ENCODE measurements around the gene GPRASP3.
"Not testable (repeated sequence)": the region's sequence is repeated elsewhere in the genome, so short reads cannot be mapped to it uniquely, and the experiment has no call there.

Gene GPRASP3

GRCh38 chrX:102720237-102721168 is at the start of gene GPRASP3:
TSS of gene GPRASP3 (plus strand) at chrX:102720743. CDS start at chrX:102748996, 28,253 bp downstream.
- H3K27me3 ChIP-seq (ENCODE audit: control insufficient read depth, insufficient read depth, low read length), result no peaks in the 10 kb centered on the region
- H3K9me3 ChIP-seq (ENCODE audit: control insufficient read depth, insufficient read depth, low read length), result no peaks in the 10 kb centered on the region
- peak within 1 kb of the TSS; percentile 57 for H3K4me3 ChIP-seq (ENCODE audit: low read depth, low read length)
- H3K27ac ChIP-seq (ENCODE audit: low read depth, low read length), result no peak within 1 kb of the TSS
- no peaks in the 10 kb centered on the region for H3K36me3 ChIP-seq (ENCODE audit: control insufficient read depth, insufficient read depth, low read length)
- H3K9ac ChIP-seq (ENCODE audit: low read depth, low read length), result peak within 1 kb of the TSS; percentile 12; the same call in 1 of the 2 replicates
- H3K4me1 ChIP-seq (ENCODE audit: control insufficient read depth, insufficient read depth, low read length), result peaks cover 6% of the 10 kb centered on the region; the same call in 1 of the 2 replicates

DNA sequence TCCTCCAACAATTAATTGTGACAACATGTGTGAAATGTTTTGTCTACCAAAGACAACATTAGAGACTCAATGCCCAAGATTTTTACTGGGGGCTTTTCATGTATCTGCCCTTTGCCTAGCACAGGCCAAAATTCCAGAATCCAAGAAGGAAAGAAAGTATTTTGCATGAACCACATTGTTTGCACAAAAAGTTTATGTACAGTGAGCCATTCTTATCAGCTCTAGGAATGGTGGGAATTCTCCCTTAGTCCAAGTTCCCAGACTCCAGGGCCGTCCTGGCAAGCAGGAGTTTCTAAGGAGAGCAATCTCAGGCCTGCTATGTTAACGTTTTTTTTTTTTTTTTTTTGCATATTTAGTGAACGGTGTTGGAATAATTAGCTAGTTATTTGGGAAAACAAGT is 47.7 kb upstream of the GPRASP3 start:
- no peaks in the 10 kb centered on the region for H3K27me3 ChIP-seq (ENCODE audit: control insufficient read depth, insufficient read depth, low read length)
- H3K36me3 ChIP-seq (ENCODE audit: control insufficient read depth, insufficient read depth, low read length), result no peaks in the 10 kb centered on the region
- no peaks in the 10 kb centered on the region for H3K4me1 ChIP-seq (ENCODE audit: control insufficient read depth, insufficient read depth, low read length)
- no peak overlapping the region for H3K9ac ChIP-seq (ENCODE audit: low read depth, low read length)
- H3K9me3 ChIP-seq (ENCODE audit: control insufficient read depth, insufficient read depth, low read length), result peaks cover 3% of the 10 kb centered on the region; the same call in 1 of the 2 replicates
- no peak overlapping the region for H3K4me3 ChIP-seq (ENCODE audit: low read depth, low read length)
- no peak overlapping the region for H3K27ac ChIP-seq (ENCODE audit: low read depth, low read length)

GRCh38 chrX:102677479-102677878 is 43.1 kb upstream of the GPRASP3 start:
- not testable (repeated sequence) for H3K4me3 ChIP-seq (ENCODE audit: low read depth, low read length); H3K9ac ChIP-seq (ENCODE audit: low read depth, low read length); H3K36me3 ChIP-seq (ENCODE audit: control insufficient read depth, insufficient read depth, low read length); H3K27ac ChIP-seq (ENCODE audit: low read depth, low read length); H3K4me1 ChIP-seq (ENCODE audit: control insufficient read depth, insufficient read depth, low read length); H3K9me3 ChIP-seq (ENCODE audit: control insufficient read depth, insufficient read depth, low read length); H3K27me3 ChIP-seq (ENCODE audit: control insufficient read depth, insufficient read depth, low read length)

GRCh38 chrX:102684772-102685520 is 35.6 kb upstream of the GPRASP3 start:
- Histone ChIP-seq H3K9me3 (ENCODE audit: control insufficient read depth, insufficient read depth, low read length) (peaks cover 20% of the 10 kb centered on the region), H3K4me1 (ENCODE audit: control insufficient read depth, insufficient read depth, low read length) (no peaks in the 10 kb centered on the region), H3K4me3 (ENCODE audit: low read depth, low read length) (no peak overlapping the region), H3K27ac (ENCODE audit: low read depth, low read length) (no peak overlapping the region), H3K27me3 (ENCODE audit: control insufficient read depth, insufficient read depth, low read length) (no peaks in the 10 kb centered on the region), H3K36me3 (ENCODE audit: control insufficient read depth, insufficient read depth, low read length) (no peaks in the 10 kb centered on the region), H3K9ac (ENCODE audit: low read depth, low read length) (no peak overlapping the region)

DNA sequence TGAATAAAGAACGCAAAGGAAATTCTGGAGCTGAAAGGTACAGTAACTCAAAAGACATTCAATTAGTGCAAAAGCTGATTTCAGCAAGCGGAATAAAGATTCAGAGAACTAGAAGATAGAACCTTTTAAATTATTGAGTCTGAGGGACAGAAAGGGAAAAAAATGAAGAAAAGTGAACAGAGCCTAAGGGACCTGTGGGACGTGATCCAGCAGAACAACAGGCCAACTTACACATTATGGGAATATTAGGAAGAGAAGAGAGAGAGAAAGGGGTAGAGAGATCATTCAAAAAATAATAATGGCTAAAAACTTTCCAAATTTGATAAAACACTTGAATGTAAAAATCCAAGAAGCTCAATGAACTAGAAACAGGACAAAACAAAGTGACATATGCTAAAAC is 25.8 kb upstream of the GPRASP3 start:
- Histone ChIP-seq H3K27me3 (ENCODE audit: control insufficient read depth, insufficient read depth, low read length) (no peaks in the 10 kb centered on the region), H3K9ac (ENCODE audit: low read depth, low read length) (no peak overlapping the region), H3K4me1 (ENCODE audit: control insufficient read depth, insufficient read depth, low read length) (no peaks in the 10 kb centered on the region), H3K36me3 (ENCODE audit: control insufficient read depth, insufficient read depth, low read length) (no peaks in the 10 kb centered on the region), H3K4me3 (ENCODE audit: low read depth, low read length) (no peak overlapping the region), H3K27ac (ENCODE audit: low read depth, low read length) (no peak overlapping the region), H3K9me3 (ENCODE audit: control insufficient read depth, insufficient read depth, low read length) (peaks cover 17% of the 10 kb centered on the region)

GRCh38 chrX:102696306-102696705 is 24.2 kb upstream of the GPRASP3 start:
- H3K27ac ChIP-seq (ENCODE audit: low read depth, low read length), result no peak overlapping the region
- no peaks in the 10 kb centered on the region for H3K4me1 ChIP-seq (ENCODE audit: control insufficient read depth, insufficient read depth, low read length)
- H3K36me3 ChIP-seq (ENCODE audit: control insufficient read depth, insufficient read depth, low read length), result no peaks in the 10 kb centered on the region
- H3K9me3 ChIP-seq (ENCODE audit: control insufficient read depth, insufficient read depth, low read length), result peaks cover 17% of the 10 kb centered on the region
- no peaks in the 10 kb centered on the region for H3K27me3 ChIP-seq (ENCODE audit: control insufficient read depth, insufficient read depth, low read length)
- no peak overlapping the region for H3K9ac ChIP-seq (ENCODE audit: low read depth, low read length)
- no peak overlapping the region for H3K4me3 ChIP-seq (ENCODE audit: low read depth, low read length)

GRCh38 chrX:102697494-102697893 is 23.0 kb upstream of the GPRASP3 start:
- Histone ChIP-seq H3K4me3 (ENCODE audit: low read depth, low read length) (no peak overlapping the region), H3K9me3 (ENCODE audit: control insufficient read depth, insufficient read depth, low read length) (peaks cover 11% of the 10 kb centered on the region), H3K4me1 (ENCODE audit: control insufficient read depth, insufficient read depth, low read length) (no peaks in the 10 kb centered on the region), H3K36me3 (ENCODE audit: control insufficient read depth, insufficient read depth, low read length) (no peaks in the 10 kb centered on the region), H3K27ac (ENCODE audit: low read depth, low read length) (no peak overlapping the region), H3K27me3 (ENCODE audit: control insufficient read depth, insufficient read depth, low read length) (peaks cover 4% of the 10 kb centered on the region; the same call in 1 of the 2 replicates), H3K9ac (ENCODE audit: low read depth, low read length) (no peak overlapping the region)

- Histone ChIP-seq H3K4me3 (ENCODE audit: low read depth, low read length) (no peak overlapping the region), H3K27me3 (ENCODE audit: control insufficient read depth, insufficient read depth, low read length) (peaks cover 14% of the 10 kb centered on the region), H3K4me1 (ENCODE audit: control insufficient read depth, insufficient read depth, low read length) (no peaks in the 10 kb centered on the region), H3K9me3 (ENCODE audit: control insufficient read depth, insufficient read depth, low read length) (no peaks in the 10 kb centered on the region), H3K27ac (ENCODE audit: low read depth, low read length) (no peak overlapping the region), H3K9ac (ENCODE audit: low read depth, low read length) (no peak overlapping the region), H3K36me3 (ENCODE audit: control insufficient read depth, insufficient read depth, low read length) (0 out of 2 replicates have a peak, but pooled peaks cover 3% of the 10 kb centered on the region)
These were observed 11.6 kb upstream of the GPRASP3 start for GRCh38 chrX:102708900-102709299.

DNA sequence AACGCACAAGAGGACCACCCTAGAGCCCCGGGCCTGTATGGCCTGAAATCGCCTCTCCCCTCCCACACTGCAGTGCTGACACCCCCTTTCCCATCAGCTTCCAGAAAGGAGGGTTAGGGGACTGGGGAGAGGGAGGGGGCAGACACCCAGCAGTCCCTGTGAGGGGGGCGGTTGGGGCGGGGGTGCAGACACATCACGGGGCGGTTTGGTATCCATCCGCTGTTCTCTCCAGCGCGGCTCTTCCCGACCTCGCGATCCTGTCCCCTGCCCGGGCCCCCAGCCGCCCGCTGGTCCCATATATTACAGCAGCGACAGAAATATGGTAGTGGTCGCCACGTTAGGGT is 8.7 kb upstream of the GPRASP3 start:
- peaks cover 14% of the 10 kb centered on the region for H3K27me3 ChIP-seq (ENCODE audit: control insufficient read depth, insufficient read depth, low read length)
- H3K4me1 ChIP-seq (ENCODE audit: control insufficient read depth, insufficient read depth, low read length), result no peaks in the 10 kb centered on the region
- no peaks in the 10 kb centered on the region for H3K9me3 ChIP-seq (ENCODE audit: control insufficient read depth, insufficient read depth, low read length)
- H3K9ac ChIP-seq (ENCODE audit: low read depth, low read length), result 0 out of 2 replicates have a peak overlapping the region, but pooled peaks have one; percentile 16
- peaks cover 10% of the 10 kb centered on the region; the same call in 1 of the 2 replicates for H3K36me3 ChIP-seq (ENCODE audit: control insufficient read depth, insufficient read depth, low read length)
- H3K4me3 ChIP-seq (ENCODE audit: low read depth, low read length), result peak overlapping the region; percentile 71
- no peak overlapping the region for H3K27ac ChIP-seq (ENCODE audit: low read depth, low read length)

DNA sequence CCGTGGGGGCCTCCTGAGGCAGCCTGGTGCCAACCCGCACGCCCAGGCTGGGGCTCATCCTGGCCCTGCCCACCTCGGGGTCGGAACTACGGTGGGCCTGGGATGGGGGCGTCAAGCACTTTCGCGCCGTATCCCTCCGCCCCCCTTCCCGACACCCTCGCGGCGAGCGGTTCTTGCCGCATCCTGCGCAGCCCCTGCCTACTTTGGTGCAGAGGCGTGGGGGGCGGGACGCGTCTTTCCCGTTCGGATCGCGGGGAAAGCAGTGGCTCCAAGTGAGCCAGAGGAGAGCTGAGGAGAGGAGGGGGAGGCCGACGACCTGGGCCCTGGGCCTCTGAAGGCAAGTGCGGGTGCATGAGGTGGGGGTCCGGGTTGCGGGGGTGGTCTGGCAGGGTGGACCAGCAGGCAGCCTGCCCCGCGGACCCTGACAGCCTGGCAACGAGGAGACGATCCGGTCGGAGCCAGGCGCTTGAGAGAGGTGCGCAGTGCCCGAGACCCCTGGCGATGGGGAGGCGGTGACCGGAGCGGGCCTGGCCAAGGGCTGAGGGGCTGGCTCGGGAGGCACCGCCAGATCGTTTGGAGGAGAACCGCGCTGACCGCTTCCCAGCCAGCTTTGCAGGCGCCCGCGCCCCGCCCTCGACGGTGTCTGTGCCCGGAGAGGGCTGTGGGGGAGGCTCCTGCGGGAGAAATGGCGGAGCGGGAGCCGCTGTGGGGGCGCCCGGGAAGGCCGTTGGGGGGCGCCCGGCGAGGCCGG is 8.2 kb upstream of the GPRASP3 start, which contains the start of gene GPRASP2:
Gene GPRASP2 (plus strand): TSS at position 233 of the 751 bp plus-strand sequence. CDS start 2,422 bp downstream, outside the sequence.
- H3K4me3 ChIP-seq (ENCODE audit: low read depth, low read length), result peak within 1 kb of the TSS; percentile 71
- peaks cover 10% of the 10 kb centered on the region; the same call in 1 of the 2 replicates for H3K36me3 ChIP-seq (ENCODE audit: control insufficient read depth, insufficient read depth, low read length)
- no peaks in the 10 kb centered on the region for H3K4me1 ChIP-seq (ENCODE audit: control insufficient read depth, insufficient read depth, low read length)
- H3K27ac ChIP-seq (ENCODE audit: low read depth, low read length), result no peak within 1 kb of the TSS
- peaks cover 14% of the 10 kb centered on the region for H3K27me3 ChIP-seq (ENCODE audit: control insufficient read depth, insufficient read depth, low read length)
- H3K9me3 ChIP-seq (ENCODE audit: control insufficient read depth, insufficient read depth, low read length), result no peaks in the 10 kb centered on the region
- H3K9ac ChIP-seq (ENCODE audit: low read depth, low read length), result 0 out of 2 replicates have a peak within 1 kb of the TSS, but pooled peaks have one; percentile 16

Measured in HUES48 (cell line).